H9 (cell line): ENCODE results near the gene RNASEL. TPM values are rescaled to one million over a fixed set of nuclear protein-coding genes. Genes with fewer than 3 reads are reported as not detected.

Experiments
- DNase-seq: peaks from one replicate; pipeline ENCODE4 v3.0.0-alpha.2; 2017
- H2AFZ ChIP-seq: one replicate; pipeline ENCODE4 v1.6.1; 2013; ENCODE audit warnings: mild to moderate bottlenecking, low read length, control low read depth, moderate library complexity
- H2AK5ac ChIP-seq: 2 replicates; pipeline ENCODE4 v1.6.1; 2013; ENCODE audit warnings: low read length, control low read depth, mixed read lengths; ENCODE audit not compliant: insufficient read length
- H2BK120ac ChIP-seq: one replicate; pipeline ENCODE4 v1.6.1; 2013; ENCODE audit warnings: low read depth, mild to moderate bottlenecking, low read length, control low read depth, inconsistent platforms; ENCODE audit not compliant: poor library complexity, severe bottlenecking
- H2BK12ac ChIP-seq: 2 replicates; pipeline ENCODE4 v1.6.1; 2013; ENCODE audit warnings: low read length, control low read depth, mixed read lengths, low read depth; ENCODE audit not compliant: insufficient read length
- H2BK15ac ChIP-seq: 2 replicates; pipeline ENCODE4 v1.6.1; 2013; ENCODE audit warnings: low read depth, low read length, control low read depth
- H2BK20ac ChIP-seq: one replicate; pipeline ENCODE4 v1.6.1; 2013; ENCODE audit warnings: low read depth, mild to moderate bottlenecking, low read length, control low read depth, inconsistent platforms; ENCODE audit not compliant: poor library complexity, severe bottlenecking
- H2BK5ac ChIP-seq: 2 replicates; pipeline ENCODE4 v1.6.1; 2013; ENCODE audit warnings: low read length, control low read depth, mixed read lengths; ENCODE audit not compliant: insufficient read length
- H3K14ac ChIP-seq: 2 replicates; pipeline ENCODE4 v1.6.1; 2013; ENCODE audit warnings: low read length, control low read depth; ENCODE audit not compliant: insufficient read depth
- H3K18ac ChIP-seq: 2 replicates; pipeline ENCODE4 v1.6.1; 2013; ENCODE audit warnings: low read depth, mild to moderate bottlenecking, mixed read lengths, low read length, control low read depth; ENCODE audit not compliant: insufficient read length
- H3K23ac ChIP-seq: 2 replicates; pipeline ENCODE4 v1.6.1; 2013; ENCODE audit warnings: low read length, control low read depth, mixed read lengths, low read depth; ENCODE audit not compliant: insufficient read length
- H3K23me2 ChIP-seq: 2 replicates; pipeline ENCODE4 v1.6.1; 2013; ENCODE audit warnings: low read depth, mild to moderate bottlenecking, mixed read lengths, low read length, control low read depth; ENCODE audit not compliant: insufficient read length, poor library complexity, severe bottlenecking
- H3K27ac ChIP-seq: 2 replicates; pipeline ENCODE4 v1.5.1; 2013; ENCODE audit warnings: low read length, control low read depth, mixed read lengths, low read depth; ENCODE audit not compliant: insufficient read length
- H3K27me3 ChIP-seq: 2 replicates; pipeline ENCODE4 v1.6.1; 2013; ENCODE audit warnings: low read length, control low read depth, inconsistent platforms; ENCODE audit not compliant: insufficient read depth
- H3K4ac ChIP-seq: 2 replicates; pipeline ENCODE4 v1.6.1; 2013; ENCODE audit warnings: low read depth, mild to moderate bottlenecking, control low read depth, inconsistent platforms, low read length, moderate library complexity
- H3K4me1 ChIP-seq: 2 replicates; pipeline ENCODE4 v1.6.1; 2013; ENCODE audit warnings: low read length, control low read depth, inconsistent platforms; ENCODE audit not compliant: insufficient read depth
- H3K4me2 ChIP-seq: 2 replicates; pipeline ENCODE4 v1.6.1; 2013; ENCODE audit warnings: low read length, control low read depth, mixed read lengths; ENCODE audit not compliant: insufficient read length, insufficient read depth
- H3K56ac ChIP-seq: 2 replicates; pipeline ENCODE4 v1.6.1; 2013; ENCODE audit warnings: low read depth, mild to moderate bottlenecking, mixed read lengths, low read length, control low read depth; ENCODE audit not compliant: insufficient read length
- H3K79me1 ChIP-seq: 2 replicates; pipeline ENCODE4 v1.6.1; 2013; ENCODE audit warnings: low read depth, mild to moderate bottlenecking, moderate library complexity, low read length, control low read depth, inconsistent platforms; ENCODE audit not compliant: insufficient read depth, poor library complexity, severe bottlenecking
- H3K79me2 ChIP-seq: 2 replicates; pipeline ENCODE4 v1.6.1; 2013; ENCODE audit warnings: low read length, control low read depth, inconsistent platforms; ENCODE audit not compliant: insufficient read depth
- H3K9ac ChIP-seq: 2 replicates; pipeline ENCODE4 v1.6.1; 2013; ENCODE audit warnings: low read length, control low read depth, mixed read lengths; ENCODE audit not compliant: insufficient read length; ENCODE audit errors: extremely low read depth
- H3K9me3 ChIP-seq: one replicate; pipeline ENCODE4 v1.6.1; 2013; ENCODE audit warnings: low read depth, low read length, inconsistent platforms; ENCODE audit not compliant: control insufficient read depth
- H3T11ph ChIP-seq: one replicate; pipeline ENCODE4 v1.6.1; 2013; ENCODE audit warnings: mild to moderate bottlenecking, low read length, control low read depth, inconsistent platforms
- H4K20me1 ChIP-seq: one replicate; pipeline ENCODE4 v1.6.1; 2013; ENCODE audit not compliant: control insufficient read depth, insufficient read length, insufficient read depth
- H4K5ac ChIP-seq: 2 replicates; pipeline ENCODE4 v1.6.1; 2013; ENCODE audit warnings: low read depth, mild to moderate bottlenecking, mixed read lengths, low read length, control low read depth; ENCODE audit not compliant: insufficient read length
- H4K8ac ChIP-seq: replicated peaks from 2 replicates; pipeline ENCODE4 v1.6.1; 2013; ENCODE audit warnings: low read length, control low read depth, mixed read lengths, low read depth; ENCODE audit not compliant: insufficient read length
- H4K91ac ChIP-seq: 2 replicates; pipeline ENCODE4 v1.6.1; 2013; ENCODE audit warnings: low read depth, mild to moderate bottlenecking, moderate library complexity, mixed read lengths, low read length, control low read depth; ENCODE audit not compliant: insufficient read length
- H3K27ac Mint-ChIP-seq, 3 experiments: 2 replicates in 2 of 3; 3 replicates in 1 of 3; pipeline ENCODE4 v1.8.0; 2020 to 2021; ENCODE audit warnings: mixed read lengths in 3 of 3, mild to moderate bottlenecking in 1 of 3, moderate library complexity in 1 of 3
- H3K27me3 Mint-ChIP-seq: 2 replicates; pipeline ENCODE4 v1.8.0; 2021; ENCODE audit warnings: low read depth, mild to moderate bottlenecking, moderate library complexity, mixed read lengths
- H3K36me3 Mint-ChIP-seq, 3 experiments: 2 replicates in 2 of 3; 3 replicates in 1 of 3; pipeline ENCODE4 v1.8.0; 2020 to 2021; ENCODE audit warnings: low read depth in 3 of 3, mixed read lengths in 3 of 3; ENCODE audit not compliant: insufficient read depth in 1 of 3
- H3K4me1 Mint-ChIP-seq, 2 experiments: 2 replicates each; pipeline ENCODE4 v1.8.0; 2020; ENCODE audit warnings: mixed read lengths in 2 of 2
- H3K4me3 Mint-ChIP-seq, 2 experiments: 2 replicates in 1 of 2; 3 replicates in 1 of 2; pipeline ENCODE4 v1.8.0; 2020 to 2021; ENCODE audit warnings: mild to moderate bottlenecking in 2 of 2, mixed read lengths in 2 of 2, moderate library complexity in 1 of 2
- H3K9me3 Mint-ChIP-seq, 2 experiments: 2 replicates in 1 of 2; 3 replicates in 1 of 2; pipeline ENCODE4 v1.8.0; 2020; ENCODE audit warnings: mild to moderate bottlenecking in 2 of 2, mixed read lengths in 2 of 2, moderate library complexity in 1 of 2
- WGBS: extraction: QIAGEN DNeasy Blood & Tissue Kit; methylation state at CpG from one replicate; pipeline ENCODE4 v1.1.7; 2013; ENCODE audit warnings: missing lambda C conversion rate, low lambda C conversion rate, mixed read lengths; ENCODE audit not compliant: insufficient read length; ENCODE audit errors: extremely low coverage; 5-methylcytosine and 5-hydroxymethylcytosine counted together
- total RNA-seq: library from RNA; stranded (reverse); gene quantifications from 2 replicates; pipeline ENCODE4 v1.2.1, GENCODE V29; 2021
- TF ChIP-seq, protein P1 (sequence below): fragments of 200-600 bp; sonication (generic); conservative IDR thresholded peaks from 3 replicates; pipeline ENCODE4 v1.8.0; 2021; ENCODE audit warnings: antibody characterized with exemption, mild to moderate bottlenecking

Gene RNASEL
- total RNA-seq, 1 experiment from 2014 or later = 0.63 TPM

DNA sequence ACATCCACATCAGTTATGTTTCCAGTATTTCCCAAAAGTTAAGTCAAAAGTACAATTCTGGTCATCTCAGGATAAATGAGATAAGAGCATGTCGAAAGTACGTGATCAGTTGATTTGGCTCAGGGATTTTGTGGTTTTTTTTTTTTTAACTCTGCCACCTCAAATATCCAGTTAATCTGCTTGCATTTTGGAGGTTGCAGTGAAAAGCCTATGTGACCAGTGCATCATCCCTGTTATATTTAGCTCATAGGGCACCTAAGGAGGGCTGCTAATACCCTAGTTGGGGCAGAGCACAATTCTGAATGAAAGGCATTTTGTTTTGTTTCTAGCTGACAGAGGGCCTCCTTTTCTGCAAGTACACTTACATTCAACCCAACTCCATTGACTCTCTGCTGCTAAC is 46.8 kb upstream of the RNASEL start:
- Histone ChIP-seq H3K18ac (no peak overlapping the region), H2BK12ac (no peak overlapping the region), H3K56ac (no peak overlapping the region), H2AK5ac (no peak overlapping the region), H4K91ac (no peak overlapping the region), H2BK20ac (no peak overlapping the region), H3K79me1 (no peaks in the 10 kb centered on the region), H4K5ac (no peak overlapping the region), H3K4me1 (0 out of 2 replicates have a peak, but pooled peaks cover 3% of the 10 kb centered on the region), H2BK120ac (no peak overlapping the region), H3K79me2 (no peaks in the 10 kb centered on the region), H3K4ac (no peak overlapping the region), H2BK5ac (no peak overlapping the region), H3K23me2 (no peaks in the 10 kb centered on the region), H3K9me3 (no peaks in the 10 kb centered on the region), H3K9ac (no peak overlapping the region), H3K27ac (no peak overlapping the region), H2AFZ (no peak overlapping the region), H3K4me2 (no peak overlapping the region), H4K20me1 (no peaks in the 10 kb centered on the region), H2BK15ac (no peak overlapping the region), H4K8ac (no peak overlapping the region), H3K23ac (no peak overlapping the region), H3K27me3 (no peaks in the 10 kb centered on the region), H3K14ac (no peak overlapping the region), H3T11ph (no peak overlapping the region)
- Mint-ChIP-seq H3K27me3 (no peaks in the 10 kb centered on the region; the same call in 1 of the 2 replicates), H3K36me3 (no peaks in the 10 kb centered on the region), H3K9me3 (no peaks in the 10 kb centered on the region), H3K4me1 (peaks cover 16 to 27% of the 10 kb centered on the region in 2 experiments), H3K27ac (no peak overlapping the region), H3K4me3 (no peak overlapping the region)
- TF ChIP-seq, protein P1, sequence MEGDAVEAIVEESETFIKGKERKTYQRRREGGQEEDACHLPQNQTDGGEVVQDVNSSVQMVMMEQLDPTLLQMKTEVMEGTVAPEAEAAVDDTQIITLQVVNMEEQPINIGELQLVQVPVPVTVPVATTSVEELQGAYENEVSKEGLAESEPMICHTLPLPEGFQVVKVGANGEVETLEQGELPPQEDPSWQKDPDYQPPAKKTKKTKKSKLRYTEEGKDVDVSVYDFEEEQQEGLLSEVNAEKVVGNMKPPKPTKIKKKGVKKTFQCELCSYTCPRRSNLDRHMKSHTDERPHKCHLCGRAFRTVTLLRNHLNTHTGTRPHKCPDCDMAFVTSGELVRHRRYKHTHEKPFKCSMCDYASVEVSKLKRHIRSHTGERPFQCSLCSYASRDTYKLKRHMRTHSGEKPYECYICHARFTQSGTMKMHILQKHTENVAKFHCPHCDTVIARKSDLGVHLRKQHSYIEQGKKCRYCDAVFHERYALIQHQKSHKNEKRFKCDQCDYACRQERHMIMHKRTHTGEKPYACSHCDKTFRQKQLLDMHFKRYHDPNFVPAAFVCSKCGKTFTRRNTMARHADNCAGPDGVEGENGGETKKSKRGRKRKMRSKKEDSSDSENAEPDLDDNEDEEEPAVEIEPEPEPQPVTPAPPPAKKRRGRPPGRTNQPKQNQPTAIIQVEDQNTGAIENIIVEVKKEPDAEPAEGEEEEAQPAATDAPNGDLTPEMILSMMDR = no peak
- no CpG with 5 or more reads among the region's 2 CpGs for WGBS
- no peak for DNase-seq
